ENCODE measurements around the gene AATK.
"Not testable (repeated sequence)": the region's sequence is repeated elsewhere in the genome, so short reads cannot be mapped to it uniquely, and the experiment has no call there.

The AATK gene

GRCh38 chr17:81161536-81161935 is 4.5 kb downstream of the AATK start:
- no peak for DNase-seq

GRCh38 chr17:81160747-81161453 is 5.1 kb downstream of the AATK start:
- DNase-seq: no peak

GRCh38 chr17:81160306-81160705 is 5.7 kb downstream of the AATK start:
- no peak for DNase-seq

- no peak for DNase-seq
These were observed 6.3 kb downstream of the AATK start for GRCh38 chr17:81159611-81160265.

GRCh38 chr17:81158688-81159590 is 7.1 kb downstream of the AATK start:
- no peak for DNase-seq

- DNase-seq: no peak
These were observed 8.0 kb downstream of the AATK start for GRCh38 chr17:81157848-81158687.

GRCh38 chr17:81156866-81157805 is 8.9 kb downstream of the AATK start:
- DNase-seq: no peak

- DNase-seq: no peak
These were observed 11.1 kb downstream of the AATK start for GRCh38 chr17:81154961-81155360.

- not testable (repeated sequence) for DNase-seq
These were observed 12.0 kb downstream of the AATK start for GRCh38 chr17:81154016-81154415.

GRCh38 chr17:81153340-81153803 is 12.6 kb downstream of the AATK start:
- no peak for DNase-seq

GRCh38 chr17:81152288-81152828 is 13.7 kb downstream of the AATK start:
- DNase-seq: no peak

- DNase-seq: no peak
These were observed 14.7 kb downstream of the AATK start for GRCh38 chr17:81151278-81151677.

- no peak for DNase-seq
These were observed 15.5 kb downstream of the AATK start for GRCh38 chr17:81150377-81151077.

GRCh38 chr17:81148986-81149533 is 17.0 kb downstream of the AATK start:
- no peak for DNase-seq

GRCh38 chr17:81148571-81148970 is 17.4 kb downstream of the AATK start:
- no peak for DNase-seq

GRCh38 chr17:81147701-81148100 is 18.3 kb downstream of the AATK start:
- no peak for DNase-seq

GRCh38 chr17:81146208-81146607 is 19.8 kb downstream of the AATK start:
- not testable (repeated sequence) for DNase-seq

GRCh38 chr17:81144423-81144781 is 21.6 kb downstream of the AATK start:
- DNase-seq: no peak

- DNase-seq: no peak
These were observed 22.2 kb downstream of the AATK start for GRCh38 chr17:81143717-81144422.

GRCh38 chr17:81143200-81143527 is 22.9 kb downstream of the AATK start:
- no peak for DNase-seq
